OCI-LY3 (cell line): ENCODE results near the gene TRIM33.

Experiments
- H2AFZ ChIP-seq: fragments of 200-600, 300-600 bp; shearing (Covaris generic); 2 replicates; pipeline ENCODE4 v1.6.0; 2014; ENCODE audit warnings: antibody characterized with exemption, low read depth, low read length
- H3K27ac ChIP-seq: fragments of 200-600, 300-600 bp; sonication (generic); 2 replicates; pipeline ENCODE4 v1.5.1; 2014; ENCODE audit warnings: mild to moderate bottlenecking, low read length, moderate library complexity, mixed read lengths
- H3K27me3 ChIP-seq: fragments of 200-600, 300-600 bp; sonication (generic); 2 replicates; pipeline ENCODE4 v1.6.1; 2014; ENCODE audit warnings: low read depth, low read length, mixed read lengths
- H3K36me3 ChIP-seq: fragments of 200-600, 300-600 bp; sonication (generic); replicated peaks from 2 replicates; pipeline ENCODE3; 2014; ENCODE audit warnings: low read depth, low read length, mixed read lengths
- H3K4me1 ChIP-seq: fragments of 300-600, 200-600 bp; sonication (generic); 2 replicates; pipeline ENCODE4 v1.6.1; 2014; ENCODE audit warnings: low read length, mixed read lengths
- H3K4me2 ChIP-seq: fragments of 200-600, 300-600 bp; sonication (generic); 2 replicates; pipeline ENCODE4 v1.6.1; 2014; ENCODE audit warnings: low read length, mixed read lengths
- H3K4me3 ChIP-seq: fragments of 300-600, 200-600 bp; sonication (generic); 2 replicates; pipeline ENCODE4 v1.5.1; 2014; ENCODE audit warnings: antibody characterized with exemption, mild to moderate bottlenecking, low read length, moderate library complexity
- H3K79me2 ChIP-seq: fragments of 300-600, 200-600 bp; shearing (Covaris generic); 2 replicates; pipeline ENCODE4 v1.6.1; 2014; ENCODE audit warnings: mild to moderate bottlenecking, low read length, mixed read lengths
- H3K9ac ChIP-seq: fragments of 300-600, 200-600 bp; shearing (Covaris generic); 2 replicates; pipeline ENCODE4 v1.6.0; 2014; ENCODE audit warnings: mild to moderate bottlenecking, low read length, moderate library complexity
- H3K9me3 ChIP-seq: fragments of 200-600, 300-600 bp; shearing (Covaris generic); 2 replicates; pipeline ENCODE4 v1.6.1; 2014; ENCODE audit warnings: low read length, mixed read lengths; ENCODE audit not compliant: insufficient read depth
- H4K20me1 ChIP-seq: fragments of 200-600, 300-600 bp; sonication (generic); 2 replicates; pipeline ENCODE4 v1.6.1; 2016; ENCODE audit warnings: low read length, mixed read lengths; ENCODE audit not compliant: insufficient read depth
- EZH2phosphoT487 ChIP-seq: fragments of 200-600 bp; shearing (Covaris generic); IDR thresholded peaks from 2 replicates; pipeline ENCODE4 v1.6.1; 2018; ENCODE audit warnings: antibody characterized with exemption, mixed run types, low read depth
- TF ChIP-seq, protein P1 (sequence below): fragments of 200-600, 300-600 bp; sonication (generic); IDR thresholded peaks from 2 replicates; pipeline ENCODE4 v1.5.1; 2014; ENCODE audit warnings: antibody characterized with exemption, low read length, low read depth

The TRIM33 gene

DNA sequence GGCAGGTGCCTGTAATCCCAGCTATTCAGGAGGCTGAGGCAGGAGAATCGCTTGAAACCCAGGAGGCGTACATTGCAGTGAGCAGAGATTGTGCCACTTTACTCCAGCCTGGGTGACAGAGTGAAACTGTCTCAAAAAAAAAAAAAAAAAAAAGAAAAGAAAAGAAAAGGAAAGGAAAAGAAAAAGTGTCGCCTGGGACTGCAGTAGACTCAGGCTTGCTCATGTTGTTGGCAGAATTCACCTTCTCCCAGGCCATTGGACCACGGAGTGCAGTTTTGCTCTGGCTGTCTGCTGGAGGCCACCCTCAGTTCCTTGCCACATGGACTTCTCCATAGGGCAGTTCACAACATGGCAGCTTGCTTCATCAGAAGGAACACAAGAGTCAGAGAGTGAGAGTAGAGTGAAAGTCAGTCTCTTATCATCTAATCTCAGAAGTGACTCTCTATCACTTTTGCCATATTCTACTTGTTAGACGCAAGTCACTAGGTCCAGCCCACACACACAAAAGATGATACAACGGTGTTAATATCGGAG is 41.2 kb upstream of the TRIM33 start:
- no peak overlapping the region for H2AFZ ChIP-seq
- no peak overlapping the region for H3K9ac ChIP-seq
- no peak overlapping the region for H3K4me2 ChIP-seq
- TF ChIP-seq, protein P1, sequence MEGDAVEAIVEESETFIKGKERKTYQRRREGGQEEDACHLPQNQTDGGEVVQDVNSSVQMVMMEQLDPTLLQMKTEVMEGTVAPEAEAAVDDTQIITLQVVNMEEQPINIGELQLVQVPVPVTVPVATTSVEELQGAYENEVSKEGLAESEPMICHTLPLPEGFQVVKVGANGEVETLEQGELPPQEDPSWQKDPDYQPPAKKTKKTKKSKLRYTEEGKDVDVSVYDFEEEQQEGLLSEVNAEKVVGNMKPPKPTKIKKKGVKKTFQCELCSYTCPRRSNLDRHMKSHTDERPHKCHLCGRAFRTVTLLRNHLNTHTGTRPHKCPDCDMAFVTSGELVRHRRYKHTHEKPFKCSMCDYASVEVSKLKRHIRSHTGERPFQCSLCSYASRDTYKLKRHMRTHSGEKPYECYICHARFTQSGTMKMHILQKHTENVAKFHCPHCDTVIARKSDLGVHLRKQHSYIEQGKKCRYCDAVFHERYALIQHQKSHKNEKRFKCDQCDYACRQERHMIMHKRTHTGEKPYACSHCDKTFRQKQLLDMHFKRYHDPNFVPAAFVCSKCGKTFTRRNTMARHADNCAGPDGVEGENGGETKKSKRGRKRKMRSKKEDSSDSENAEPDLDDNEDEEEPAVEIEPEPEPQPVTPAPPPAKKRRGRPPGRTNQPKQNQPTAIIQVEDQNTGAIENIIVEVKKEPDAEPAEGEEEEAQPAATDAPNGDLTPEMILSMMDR = no peak
- TF ChIP-seq EZH2phosphoT487 = no peak
- H3K36me3 ChIP-seq = no peaks in the 10 kb centered on the region
- H3K27me3 ChIP-seq = no peaks in the 10 kb centered on the region
- H4K20me1 ChIP-seq = no peaks in the 10 kb centered on the region
- no peak overlapping the region for H3K27ac ChIP-seq
- H3K79me2 ChIP-seq = no peaks in the 10 kb centered on the region
- H3K4me3 ChIP-seq = no peak overlapping the region
- H3K9me3 ChIP-seq = no peaks in the 10 kb centered on the region
- no peaks in the 10 kb centered on the region for H3K4me1 ChIP-seq

- Histone ChIP-seq H2AFZ (no peak overlapping the region), H3K9me3 (no peaks in the 10 kb centered on the region), H3K27me3 (no peaks in the 10 kb centered on the region), H3K79me2 (no peaks in the 10 kb centered on the region), H3K27ac (no peak overlapping the region), H3K4me2 (no peak overlapping the region), H3K9ac (no peak overlapping the region), H3K4me1 (no peaks in the 10 kb centered on the region), H3K4me3 (no peak overlapping the region), H4K20me1 (no peaks in the 10 kb centered on the region), H3K36me3 (no peaks in the 10 kb centered on the region)
- TF ChIP-seq EZH2phosphoT487 = no peak
- TF ChIP-seq, protein P1 = no peak
Measured at GRCh38 chr1:114551400-114551799, 40.4 kb upstream of the TRIM33 start.

DNA sequence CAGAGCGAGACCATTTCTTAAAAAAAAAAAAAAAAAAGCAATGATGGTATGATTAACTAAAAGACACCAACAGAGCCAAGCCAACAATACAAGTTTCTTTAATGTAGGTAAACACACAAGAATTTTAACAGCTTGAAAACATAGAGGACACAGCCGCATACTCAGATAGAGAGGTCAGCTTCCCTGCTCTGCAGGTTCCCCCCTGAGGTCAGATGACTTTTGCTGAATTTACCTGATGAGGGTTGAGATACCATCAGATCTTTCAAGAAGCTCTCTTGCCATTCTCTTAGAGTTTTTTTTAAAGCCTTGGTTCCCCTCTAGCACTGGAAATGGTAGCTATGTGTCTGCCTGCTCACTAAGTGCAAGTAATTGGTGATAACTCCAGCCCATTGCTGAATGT is 39.3 kb upstream of the TRIM33 start:
- H3K36me3 ChIP-seq = no peaks in the 10 kb centered on the region
- H3K4me2 ChIP-seq = no peak overlapping the region
- no peaks in the 10 kb centered on the region for H3K4me1 ChIP-seq
- TF ChIP-seq, protein P1 = no peak
- TF ChIP-seq EZH2phosphoT487 = no peak
- H3K79me2 ChIP-seq = no peaks in the 10 kb centered on the region
- H3K27me3 ChIP-seq = no peaks in the 10 kb centered on the region
- no peak overlapping the region for H2AFZ ChIP-seq
- H3K9ac ChIP-seq = no peak overlapping the region
- H3K4me3 ChIP-seq = no peak overlapping the region
- no peak overlapping the region for H3K27ac ChIP-seq
- no peaks in the 10 kb centered on the region for H4K20me1 ChIP-seq
- H3K9me3 ChIP-seq = no peaks in the 10 kb centered on the region

- no peak overlapping the region for H2AFZ ChIP-seq
- no peaks in the 10 kb centered on the region for H4K20me1 ChIP-seq
- H3K4me2 ChIP-seq = no peak overlapping the region
- H3K27me3 ChIP-seq = no peaks in the 10 kb centered on the region
- no peaks in the 10 kb centered on the region for H3K9me3 ChIP-seq
- no peak overlapping the region for H3K9ac ChIP-seq
- H3K4me1 ChIP-seq = no peaks in the 10 kb centered on the region
- no peak for TF ChIP-seq EZH2phosphoT487
- TF ChIP-seq, protein P1 = no peak
- no peaks in the 10 kb centered on the region for H3K36me3 ChIP-seq
- no peak overlapping the region for H3K27ac ChIP-seq
- no peak overlapping the region for H3K4me3 ChIP-seq
- H3K79me2 ChIP-seq = no peaks in the 10 kb centered on the region
Measured at GRCh38 chr1:114549137-114549536, 38.1 kb upstream of the TRIM33 start.
